CD4-positive, CD25-positive, alpha-beta regulatory T cell (primary cell): Measurements from ENCODE around the gene FADS6. TPM values are rescaled to one million over a fixed set of nuclear protein-coding genes. Genes with fewer than 3 reads are reported as not detected.

Experiments
- ATAC-seq, 2 donors: fragments of 150-1000 bp; cut with Tn5 transposase; one replicate each; pipeline ENCODE4 v1.10.0; 2021; ENCODE audit warnings: low read depth in 2 of 2, moderate number of reproducible peaks in 2 of 2, moderate library complexity in 1 of 2
- DNase-seq, 3 donors: peaks; one replicate each; pipeline versions ENCODE4 v3.0.0 to v3.0.0-alpha.2; 2012 to 2022; ENCODE audit warnings: mixed read lengths in 1 of 3
- H3K27ac ChIP-seq: one replicate; pipeline ENCODE4 v1.7.0; 2013; ENCODE audit warnings: mild to moderate bottlenecking, low read length; ENCODE audit not compliant: insufficient read depth, poor library complexity, severe bottlenecking
- H3K27me3 ChIP-seq: one replicate; pipeline ENCODE4 v1.7.0; 2013; ENCODE audit warnings: low read length; ENCODE audit not compliant: control insufficient read depth, insufficient read depth
- H3K36me3 ChIP-seq: one replicate; pipeline ENCODE4 v1.7.0; 2013; ENCODE audit warnings: mild to moderate bottlenecking, low read length, moderate library complexity; ENCODE audit not compliant: control insufficient read depth, insufficient read depth
- H3K4me1 ChIP-seq: 2 replicates; pipeline ENCODE4 v1.7.0; 2013; ENCODE audit warnings: mild to moderate bottlenecking, low read length; ENCODE audit not compliant: insufficient read depth, control insufficient read depth, poor library complexity, severe bottlenecking
- H3K4me3 ChIP-seq: one replicate; pipeline ENCODE4 v1.7.0; 2013; ENCODE audit warnings: low read depth, mild to moderate bottlenecking, low read length, moderate library complexity
- H3K9me3 ChIP-seq, 2 experiments: 1 replicate in 1 of 2; 2 replicates in 1 of 2; pipeline ENCODE4 v1.7.0; 2013; ENCODE audit warnings: low read length in 2 of 2, mild to moderate bottlenecking in 1 of 2, moderate library complexity in 1 of 2; ENCODE audit not compliant: control insufficient read depth in 2 of 2
- H3K27ac Mint-ChIP-seq, 3 donors: one replicate each; pipeline ENCODE4 v1.8.0; 2020 to 2022; ENCODE audit warnings: mild to moderate bottlenecking in 3 of 3, mixed read lengths in 3 of 3, moderate library complexity in 2 of 3
- H3K27me3 Mint-ChIP-seq: one replicate; pipeline ENCODE4 v1.8.0; 2022; ENCODE audit warnings: mild to moderate bottlenecking, mixed read lengths
- H3K36me3 Mint-ChIP-seq: one replicate; pipeline ENCODE4 v1.8.0; 2020; ENCODE audit warnings: mixed read lengths
- H3K4me1 Mint-ChIP-seq, 4 donors: one replicate each; pipeline ENCODE4 v1.8.0; 2020 to 2022; ENCODE audit warnings: mixed read lengths in 4 of 4, mild to moderate bottlenecking in 1 of 4
- H3K4me3 Mint-ChIP-seq, 4 donors: one replicate each; pipeline ENCODE4 v1.8.0; 2020 to 2022; ENCODE audit warnings: mild to moderate bottlenecking in 4 of 4, mixed read lengths in 4 of 4, moderate library complexity in 3 of 4
- H3K9me3 Mint-ChIP-seq, 7 donors: one replicate each; pipeline ENCODE4 v1.8.0; 2020 to 2022; ENCODE audit warnings: mixed read lengths in 7 of 7, mild to moderate bottlenecking in 3 of 7, moderate library complexity in 2 of 7
- polyA plus RNA-seq, 4 donors: library from polyadenylated mRNA; unstranded; fragments of 300-500 nt; fragmentation: Illumina TruSeq; gene quantifications; one replicate each; pipeline ENCODE4 v1.2.3, GENCODE V29; 2021
- total RNA-seq: library from RNA; stranded (reverse); gene quantifications from one replicate; pipeline ENCODE4 v1.2.3, GENCODE V29; 2022

FADS6 gene
- total and polyA plus RNA-seq, 5 donors from 2014 or later, result not detected

DNA sequence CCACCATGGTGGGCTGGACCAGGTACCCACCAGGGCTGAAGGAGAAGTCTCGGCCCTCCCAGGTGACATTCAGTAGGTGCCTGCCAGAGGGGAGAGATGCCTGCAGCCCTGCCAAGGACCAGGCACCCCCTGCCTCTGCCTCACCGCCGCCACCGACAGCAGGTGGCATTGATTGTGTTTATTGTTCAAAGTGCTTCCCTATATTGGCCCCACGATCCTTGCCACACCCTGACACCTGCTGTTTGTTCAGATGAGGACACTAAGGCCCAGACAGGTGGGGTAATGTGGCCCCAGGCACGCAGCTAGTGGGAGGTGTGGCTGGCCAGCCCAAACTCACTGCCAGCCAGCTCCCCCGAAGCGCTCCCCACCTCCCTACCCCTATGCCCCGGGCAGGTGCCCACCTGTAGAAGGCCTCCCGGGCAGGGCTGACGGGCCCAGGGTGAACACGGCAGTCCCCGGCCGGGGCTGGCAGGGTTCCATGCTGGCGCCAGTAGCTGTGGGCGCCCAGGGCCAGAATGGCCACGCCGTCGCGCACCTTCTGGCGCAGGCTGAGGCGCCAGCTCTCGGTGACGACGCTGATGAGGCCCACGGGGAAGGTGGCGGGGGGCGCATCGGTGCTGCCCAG lies 41.7 kb downstream of the FADS6 start:
- peaks cover 0 to 12% (median 3%) of the 10 kb centered on the region in 4 donors for H3K4me1 Mint-ChIP-seq
- Histone ChIP-seq H3K9me3 (no peaks in the 10 kb centered on the region), H3K4me1 (peaks cover 12% of the 10 kb centered on the region), H3K27me3 (peaks cover 4% of the 10 kb centered on the region), H3K4me3 (no peak overlapping the region), H3K36me3 (no peaks in the 10 kb centered on the region), H3K27ac (no peak overlapping the region)
- peak overlapping the region in 1 of 4 donors; percentile 17 for H3K4me3 Mint-ChIP-seq
- H3K9me3 Mint-ChIP-seq, result peaks cover 0 to 3% (median 0%) of the 10 kb centered on the region in 7 donors
- no peak for ATAC-seq
- H3K36me3 Mint-ChIP-seq, result no peaks in the 10 kb centered on the region
- H3K27me3 Mint-ChIP-seq, result peaks cover 49% of the 10 kb centered on the region
- DNase-seq, result no peak
- no peak overlapping the region for H3K27ac Mint-ChIP-seq

DNA sequence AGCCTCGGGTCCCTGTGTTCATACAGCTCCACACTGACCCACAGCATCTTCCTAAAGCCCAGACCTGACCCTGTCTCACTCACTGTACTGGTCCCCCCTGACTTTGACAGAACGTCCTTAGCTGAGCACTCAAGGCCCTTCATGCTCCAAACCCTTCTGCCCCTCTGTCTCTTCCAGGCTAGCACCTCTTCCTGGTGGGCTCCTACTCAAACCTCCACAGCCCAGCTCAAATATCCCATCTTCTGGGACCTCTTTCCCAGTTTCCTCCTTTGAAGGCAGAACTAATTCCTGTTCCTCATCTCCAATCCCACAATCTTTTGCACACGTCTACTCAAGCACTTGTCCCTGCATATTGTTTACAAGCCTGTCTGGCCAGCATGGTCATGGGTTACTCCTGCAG lies 42.5 kb downstream of the FADS6 start:
- Histone ChIP-seq H3K36me3 (no peaks in the 10 kb centered on the region), H3K9me3 (no peaks in the 10 kb centered on the region), H3K27me3 (peaks cover 3% of the 10 kb centered on the region), H3K4me3 (no peak overlapping the region), H3K27ac (no peak overlapping the region), H3K4me1 (peaks cover 12% of the 10 kb centered on the region)
- H3K9me3 Mint-ChIP-seq, result peaks cover 0 to 3% (median 0%) of the 10 kb centered on the region in 7 donors
- peaks cover 0 to 12% (median 3%) of the 10 kb centered on the region in 4 donors for H3K4me1 Mint-ChIP-seq
- DNase-seq (no peak), ATAC-seq (no peak)
- H3K4me3 Mint-ChIP-seq, result peak overlapping the region in 1 of 4 donors; percentile 17
- H3K36me3 Mint-ChIP-seq, result no peaks in the 10 kb centered on the region
- peak overlapping the region in 1 of 3 donors; percentile 50 for H3K27ac Mint-ChIP-seq
- H3K27me3 Mint-ChIP-seq, result peaks cover 41% of the 10 kb centered on the region

DNA sequence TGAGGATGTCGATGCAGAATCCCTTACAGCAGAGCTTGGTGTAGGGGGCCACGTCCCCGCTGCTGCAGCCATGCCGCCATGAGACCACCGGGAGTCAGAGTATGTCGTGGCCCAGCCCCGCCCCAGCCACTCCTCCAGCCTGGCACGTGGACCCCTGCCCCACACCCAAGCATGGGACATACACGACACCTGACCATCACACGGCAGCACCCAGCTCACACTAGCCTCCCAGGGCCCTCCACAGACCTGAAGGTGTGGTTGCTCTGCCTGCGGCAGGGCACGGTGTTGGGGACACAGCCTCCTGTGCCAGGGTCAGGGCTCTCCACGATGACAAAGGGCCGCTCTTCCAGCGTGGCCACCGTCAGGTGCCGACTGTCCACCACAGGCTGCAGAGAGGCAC lies 43.1 kb downstream of the FADS6 start:
- H3K27me3 ChIP-seq, result peaks cover 3% of the 10 kb centered on the region
- H3K27me3 Mint-ChIP-seq, result peaks cover 38% of the 10 kb centered on the region

DNA sequence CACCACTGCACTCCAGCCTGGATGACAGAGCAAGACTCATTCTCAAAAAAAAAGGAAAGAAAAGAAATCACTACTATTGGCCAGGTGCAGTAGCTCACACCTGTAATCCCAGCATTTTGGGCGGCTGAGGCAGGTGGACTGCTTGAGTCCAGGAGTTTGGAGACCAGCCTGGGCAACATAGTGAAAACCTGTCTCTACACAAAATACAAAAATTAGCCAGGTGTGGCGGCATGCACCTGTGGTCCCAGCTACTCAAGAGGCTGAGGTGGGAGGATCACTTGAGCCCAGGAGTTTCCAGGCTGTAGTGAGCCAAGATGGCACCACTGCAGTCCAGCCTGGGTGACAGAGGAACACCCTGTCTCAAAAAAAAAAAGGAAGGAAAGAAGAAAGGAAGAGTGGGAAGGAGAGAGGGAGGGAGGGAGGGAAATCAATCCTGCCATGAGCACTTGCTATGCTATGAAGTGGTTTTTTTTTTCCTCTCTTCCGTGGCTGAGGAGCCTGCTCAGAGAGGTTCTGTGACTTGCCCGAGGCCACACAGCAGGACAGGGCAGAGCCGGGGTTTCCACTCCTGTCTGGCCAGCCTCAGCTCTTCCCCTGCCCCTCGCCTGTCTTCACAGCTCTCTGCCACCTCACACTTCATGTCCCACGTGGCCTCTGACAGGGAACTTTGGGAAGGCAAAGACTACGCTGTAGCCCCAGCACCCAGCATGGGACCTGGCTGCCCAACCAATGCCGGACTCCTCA lies 44.6 kb downstream of the FADS6 start:
- peaks cover 32% of the 10 kb centered on the region for H3K27me3 Mint-ChIP-seq

More for the DNA sequence above, 43.1 kb downstream of the FADS6 start:
- H3K4me3 Mint-ChIP-seq, result no peak overlapping the region
- peaks cover 0 to 3% (median 0%) of the 10 kb centered on the region in 7 donors for H3K9me3 Mint-ChIP-seq
- no peaks in the 10 kb centered on the region for H3K36me3 Mint-ChIP-seq
- peaks cover 12% of the 10 kb centered on the region for H3K4me1 ChIP-seq
- no peak overlapping the region for H3K4me3 ChIP-seq
- H3K9me3 ChIP-seq, result no peaks in the 10 kb centered on the region
- DNase-seq (no peak), ATAC-seq (no peak)
- no peak overlapping the region for H3K27ac Mint-ChIP-seq
- H3K36me3 ChIP-seq, result no peaks in the 10 kb centered on the region
- H3K27ac ChIP-seq, result no peak overlapping the region
- H3K4me1 Mint-ChIP-seq, result peaks cover 0 to 12% (median 3%) of the 10 kb centered on the region in 4 donors

DNA sequence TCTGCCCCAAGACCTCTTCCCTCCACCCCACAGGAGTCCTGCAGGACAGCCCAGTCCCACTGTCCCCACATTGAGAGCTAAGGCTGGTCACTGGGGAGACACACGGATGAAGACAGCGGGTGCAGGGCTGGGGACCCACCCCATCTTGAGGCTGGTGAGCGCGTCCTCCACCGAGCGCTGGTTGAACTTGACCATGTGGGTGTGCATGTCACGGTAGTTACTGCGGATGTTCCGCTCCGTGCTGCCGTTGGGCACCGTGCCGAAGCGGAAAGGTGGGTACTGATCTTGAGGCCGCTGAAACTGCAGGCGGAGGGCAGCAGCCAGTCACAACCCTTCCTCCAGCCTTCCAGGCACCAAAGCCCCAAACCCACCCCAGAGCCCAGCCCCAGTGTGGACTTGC lies 46.8 kb downstream of the FADS6 start:
- H3K27ac ChIP-seq, result no peak overlapping the region
- no peak overlapping the region for H3K4me3 ChIP-seq
- DNase-seq, result no peak
- Mint-ChIP-seq H3K9me3 (peaks cover 0 to 4% (median 0%) of the 10 kb centered on the region in 7 donors), H3K4me3 (no peak overlapping the region), H3K27ac (peak overlapping the region in 1 of 3 donors; percentile 76), H3K27me3 (peaks cover 24% of the 10 kb centered on the region), H3K36me3 (peaks cover 3% of the 10 kb centered on the region), H3K4me1 (peaks cover 0 to 11% (median 0%) of the 10 kb centered on the region in 4 donors)
- H3K27me3 ChIP-seq, result no peaks in the 10 kb centered on the region
- no peaks in the 10 kb centered on the region for H3K9me3 ChIP-seq
- no peaks in the 10 kb centered on the region for H3K4me1 ChIP-seq
- ATAC-seq, result no peak
- H3K36me3 ChIP-seq, result no peaks in the 10 kb centered on the region

More for the DNA sequence above, 44.6 kb downstream of the FADS6 start:
- Histone ChIP-seq H3K27me3 (peaks cover 2% of the 10 kb centered on the region), H3K4me3 (no peak overlapping the region), H3K27ac (no peak overlapping the region), H3K36me3 (no peaks in the 10 kb centered on the region), H3K9me3 (no peaks in the 10 kb centered on the region), H3K4me1 (peaks cover 12% of the 10 kb centered on the region)
- Mint-ChIP-seq H3K4me3 (no peak overlapping the region), H3K9me3 (peaks cover 0 to 3% (median 0%) of the 10 kb centered on the region in 7 donors), H3K27ac (peak overlapping the region in 1 of 3 donors; percentile 39), H3K36me3 (no peaks in the 10 kb centered on the region), H3K4me1 (peaks cover 0 to 10% (median 3%) of the 10 kb centered on the region in 4 donors)
- DNase-seq, result no peak
- ATAC-seq, result no peak

DNA sequence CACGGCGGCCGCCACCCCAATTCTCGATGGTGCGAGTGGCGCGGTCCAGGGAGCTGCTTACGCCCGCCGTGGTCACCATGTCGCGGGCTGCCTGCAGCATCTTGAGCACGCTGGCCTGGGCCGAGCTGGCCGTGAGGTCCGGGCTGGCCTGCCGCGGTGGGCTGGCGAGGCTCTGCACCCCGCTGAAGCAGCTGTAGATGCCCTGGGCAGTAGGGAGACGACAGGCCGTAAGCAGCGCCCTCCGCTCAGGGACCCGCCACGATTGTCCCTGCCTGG lies 50.1 kb downstream of the FADS6 start:
- ATAC-seq (no peak), DNase-seq (no peak)
- Mint-ChIP-seq H3K27me3 (peaks cover 27% of the 10 kb centered on the region), H3K27ac (no peak overlapping the region), H3K4me1 (peaks cover 5 to 18% (median 7%) of the 10 kb centered on the region in 4 donors), H3K9me3 (peaks cover 0 to 2% (median 0%) of the 10 kb centered on the region in 7 donors), H3K4me3 (peak overlapping the region in 1 of 4 donors; percentile 46), H3K36me3 (peaks cover 11% of the 10 kb centered on the region)
- Histone ChIP-seq H3K27ac (no peak overlapping the region), H3K27me3 (no peaks in the 10 kb centered on the region), H3K4me1 (no peaks in the 10 kb centered on the region), H3K4me3 (no peak overlapping the region), H3K9me3 (no peaks in the 10 kb centered on the region), H3K36me3 (no peaks in the 10 kb centered on the region)

DNA sequence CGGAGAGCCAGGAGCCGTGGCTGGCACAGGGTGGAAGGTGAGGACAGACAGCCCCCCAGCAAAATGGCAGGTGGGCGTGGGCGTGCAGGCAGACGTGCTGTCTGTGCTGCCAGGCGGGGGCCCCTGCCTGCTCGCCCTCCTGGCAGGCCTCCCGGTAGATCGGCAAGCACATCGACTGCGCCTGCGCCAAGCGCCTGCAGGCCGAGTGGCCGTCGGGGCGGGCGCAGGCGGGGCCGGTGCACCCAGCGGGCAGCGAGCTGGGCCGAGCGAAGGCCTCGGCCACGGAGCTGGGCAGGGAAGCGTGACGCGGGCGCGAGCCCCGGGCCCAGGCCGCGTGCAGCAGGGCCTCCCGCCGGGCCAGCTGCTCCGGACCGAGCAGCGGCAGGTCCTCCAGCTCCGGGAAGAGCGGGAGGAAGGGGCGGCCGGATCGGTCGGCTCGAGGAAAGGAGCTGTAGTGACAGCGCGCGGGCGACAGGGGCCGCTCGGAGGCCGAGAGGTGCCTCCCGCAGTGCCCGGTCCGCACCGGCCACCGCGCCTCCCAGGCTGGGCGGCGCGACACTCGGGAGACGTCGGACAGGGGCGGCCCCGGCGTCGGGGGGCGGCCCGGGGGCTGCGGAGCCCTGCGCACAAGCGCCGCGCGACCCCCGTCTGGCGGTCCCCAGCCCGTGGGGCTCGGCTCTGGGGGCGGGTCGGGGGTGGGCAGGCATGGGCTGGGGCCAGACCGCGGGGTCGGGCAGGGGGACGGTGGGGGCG lies 50.7 kb downstream of the FADS6 start:
- Histone ChIP-seq H3K27ac (no peak overlapping the region), H3K9me3 (no peaks in the 10 kb centered on the region), H3K36me3 (no peaks in the 10 kb centered on the region), H3K4me3 (no peak overlapping the region), H3K27me3 (no peaks in the 10 kb centered on the region), H3K4me1 (no peaks in the 10 kb centered on the region)
- Mint-ChIP-seq H3K4me3 (no peak overlapping the region), H3K27ac (no peak overlapping the region), H3K4me1 (peaks cover 5 to 18% (median 7%) of the 10 kb centered on the region in 4 donors), H3K36me3 (peaks cover 16% of the 10 kb centered on the region), H3K9me3 (peaks cover 0 to 2% (median 0%) of the 10 kb centered on the region in 7 donors), H3K27me3 (peaks cover 27% of the 10 kb centered on the region)
- DNase-seq (no peak), ATAC-seq (no peak)
